Measurements from ENCODE around the gene CNEP1R1.
"Not testable (repeated sequence)": the region's sequence is repeated elsewhere in the genome, so short reads cannot be mapped to it uniquely, and the experiment has no call there.

CNEP1R1 gene, protein sequence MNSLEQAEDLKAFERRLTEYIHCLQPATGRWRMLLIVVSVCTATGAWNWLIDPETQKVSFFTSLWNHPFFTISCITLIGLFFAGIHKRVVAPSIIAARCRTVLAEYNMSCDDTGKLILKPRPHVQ

DNA sequence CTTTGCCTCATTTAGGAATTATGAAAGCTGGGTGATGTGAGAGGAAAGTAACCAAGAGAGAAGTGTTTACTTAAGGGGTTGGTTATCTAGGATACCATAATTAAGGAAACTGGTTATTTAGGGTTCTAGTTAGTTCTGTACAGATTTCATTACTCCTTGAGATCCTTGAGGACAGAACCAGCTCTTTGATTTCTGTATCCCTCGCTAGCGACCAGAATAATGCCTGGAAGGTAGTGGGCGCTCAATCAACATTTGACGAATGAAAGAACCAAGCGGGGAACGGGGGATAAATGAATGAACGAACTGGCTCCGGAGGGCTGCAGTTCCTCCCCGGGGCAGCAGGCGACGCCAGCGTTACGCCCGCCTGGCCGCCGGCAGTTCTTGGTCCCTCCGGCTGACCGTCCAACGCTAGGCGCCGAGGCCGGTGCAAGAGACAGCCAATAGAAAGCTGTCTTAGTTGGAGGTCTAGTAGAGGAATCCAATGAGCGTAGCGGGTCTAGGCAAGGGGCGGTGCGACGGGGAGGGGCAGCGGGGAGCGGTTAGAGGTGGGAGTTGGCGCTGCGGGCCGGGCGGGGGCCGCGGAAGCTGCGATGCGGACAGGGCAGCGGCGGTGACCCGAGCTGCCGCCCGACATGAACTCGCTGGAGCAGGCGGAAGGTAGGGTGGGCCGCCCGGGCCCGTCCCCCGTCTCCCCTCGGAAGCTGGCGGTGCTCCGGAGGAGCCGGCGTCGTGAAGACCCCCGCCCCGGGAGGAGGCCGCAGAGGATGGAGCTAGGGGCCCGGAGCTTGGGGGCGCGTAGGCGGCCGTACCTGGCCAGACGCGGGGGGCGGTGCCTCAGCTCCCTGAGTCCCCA is at the start of gene CNEP1R1:
TSS of gene CNEP1R1 (plus strand) at position 542 of the 853 bp plus-strand sequence. CDS start at position 633, 91 bp downstream.
- peak; percentile 97 for DNase-seq (ENCODE audit: low spot score)

GRCh38 chr16:49977427-49977826 is 47.6 kb upstream of the CNEP1R1 start:
- DNase-seq (ENCODE audit: low spot score) = no peak

DNA sequence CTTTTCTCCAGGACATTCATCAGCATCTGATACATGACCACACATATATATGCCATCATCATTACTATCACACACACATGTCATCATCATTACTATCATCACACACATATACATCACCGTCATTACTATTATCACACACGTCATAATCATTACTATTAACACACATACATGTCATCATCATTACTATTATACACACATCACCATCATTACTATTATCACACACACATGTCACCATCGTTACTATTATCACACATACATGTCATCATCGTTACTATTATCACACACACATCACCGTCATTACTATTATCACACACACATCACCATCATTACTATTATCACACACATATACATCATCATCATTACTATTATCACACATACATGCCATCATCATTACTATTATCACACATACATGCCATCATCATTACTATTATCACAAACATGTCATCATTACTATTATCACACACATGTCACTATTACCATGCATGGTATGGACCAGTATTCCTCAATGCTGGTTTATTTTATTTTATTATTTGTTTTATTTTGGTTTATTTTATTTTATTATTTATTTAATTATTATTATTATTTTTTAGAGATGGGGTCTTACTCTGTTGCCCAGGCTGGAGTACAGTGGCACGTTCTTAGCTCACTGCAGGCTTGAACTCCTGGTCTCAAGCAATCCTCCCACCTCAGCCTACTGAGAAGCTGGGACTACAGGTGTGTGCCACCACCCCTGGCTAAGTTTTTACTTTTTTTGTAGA is 46.3 kb upstream of the CNEP1R1 start:
- no peak for DNase-seq (ENCODE audit: low spot score)

DNA sequence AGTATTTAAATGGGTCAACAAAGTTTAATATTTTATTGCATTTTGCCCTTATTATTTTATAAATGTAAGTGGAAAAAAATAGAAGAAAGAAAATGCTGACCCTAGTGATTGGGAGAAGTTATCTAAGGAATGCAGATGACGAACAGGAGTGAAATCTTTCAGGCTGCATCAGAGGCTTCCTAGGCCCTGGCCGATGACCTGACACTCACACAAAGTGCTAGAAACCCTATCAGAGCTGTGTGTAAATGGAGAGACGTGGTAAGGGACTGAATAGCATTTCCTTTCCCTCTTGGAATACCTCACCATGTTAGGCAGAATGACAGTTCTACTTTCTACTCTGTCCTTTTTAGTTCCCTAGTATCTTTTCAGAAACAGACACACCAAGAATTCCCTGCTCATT is 44.9 kb upstream of the CNEP1R1 start:
- DNase-seq (ENCODE audit: low spot score) = no peak

DNA sequence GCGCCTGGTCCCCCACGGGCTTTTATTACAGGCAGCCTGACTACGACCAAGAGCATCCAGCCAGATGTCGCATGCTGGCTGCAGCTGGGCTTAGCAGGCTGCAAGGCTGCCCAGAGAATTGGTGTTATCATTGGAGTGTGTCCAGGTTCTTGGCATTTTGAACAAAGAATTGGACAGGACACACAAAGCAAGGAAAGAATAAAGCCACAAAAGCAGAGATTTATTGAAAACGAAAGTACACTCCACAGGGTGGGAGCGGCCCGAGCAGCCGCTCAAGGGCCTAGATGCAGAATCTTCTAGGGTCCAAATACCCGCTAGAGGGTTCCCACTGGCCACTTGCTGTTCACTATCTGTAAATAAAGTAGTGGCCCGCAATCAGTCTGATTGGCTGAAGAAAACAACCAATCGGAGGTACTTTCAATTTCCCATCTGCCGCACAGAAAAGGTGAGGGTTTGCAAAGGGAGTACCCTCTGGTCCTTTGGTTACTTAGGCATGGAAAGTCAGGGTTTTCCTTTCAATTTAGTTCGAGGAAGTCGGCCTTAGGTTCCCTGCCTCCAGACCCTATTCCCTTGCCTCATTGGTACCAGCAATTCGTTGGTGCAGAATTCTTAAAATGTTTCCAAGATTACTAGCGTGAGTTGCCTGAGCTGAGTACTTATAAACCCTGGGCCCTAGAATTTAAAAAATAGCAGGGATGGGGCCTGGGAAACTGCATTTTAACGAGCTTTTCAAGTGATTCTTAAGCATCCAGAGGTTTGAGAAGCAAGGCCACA is 38.5 kb upstream of the CNEP1R1 start:
- DNase-seq (ENCODE audit: low spot score) = no peak

GRCh38 chr16:49987381-49987780 is 37.6 kb upstream of the CNEP1R1 start:
- DNase-seq (ENCODE audit: low spot score) = peak; percentile 48

GRCh38 chr16:49992825-49993224 is 32.2 kb upstream of the CNEP1R1 start:
- DNase-seq (ENCODE audit: low spot score) = no peak

- peak; percentile 34 for DNase-seq (ENCODE audit: low spot score)
These were observed 31.4 kb upstream of the CNEP1R1 start for GRCh38 chr16:49993579-49993978.

DNA sequence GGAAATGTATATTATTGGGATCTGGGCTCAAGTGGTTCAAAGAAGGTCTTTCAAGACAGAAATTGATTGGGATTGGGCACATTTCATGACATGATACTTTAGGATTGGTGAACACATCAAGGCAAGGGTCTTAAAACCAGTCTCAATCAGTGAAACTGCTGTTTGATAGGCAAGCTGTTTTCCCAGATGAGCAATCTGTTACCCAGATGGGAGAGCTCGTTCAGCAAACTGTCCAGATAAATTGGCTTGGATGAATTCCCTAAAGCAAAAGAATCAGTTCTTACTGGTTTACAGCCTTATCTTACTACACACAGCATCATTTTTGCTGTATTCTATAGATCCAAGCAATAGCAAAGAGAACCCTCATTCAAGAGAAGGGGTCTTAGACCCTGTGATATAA is 31.0 kb upstream of the CNEP1R1 start:
- DNase-seq (ENCODE audit: low spot score) = no peak

- no peak for DNase-seq (ENCODE audit: low spot score)
These were observed 29.3 kb upstream of the CNEP1R1 start for GRCh38 chr16:49995720-49996119.

- no peak for DNase-seq (ENCODE audit: low spot score)
These were observed 27.2 kb upstream of the CNEP1R1 start for GRCh38 chr16:49997721-49998251.

DNA sequence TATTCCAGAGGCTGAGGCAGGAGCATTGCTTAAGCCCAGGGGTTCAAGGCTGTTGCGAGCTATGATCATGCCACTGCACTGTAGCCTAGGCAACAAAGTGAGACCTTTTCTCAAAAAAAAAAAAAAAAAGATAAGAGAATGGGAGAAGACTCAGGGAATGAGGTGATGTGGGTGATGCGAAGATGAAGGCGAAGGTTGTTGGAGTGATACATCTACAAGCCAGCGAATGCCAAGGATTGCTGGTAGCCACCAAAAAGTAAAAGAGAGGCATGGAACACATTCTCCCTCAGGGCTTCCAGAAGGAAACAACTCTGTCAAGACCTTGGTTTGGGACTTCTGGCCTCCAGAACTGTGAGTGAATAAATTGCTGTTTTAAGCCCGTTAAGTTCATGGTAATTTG is 26.0 kb upstream of the CNEP1R1 start:
- no peak for DNase-seq (ENCODE audit: low spot score)

DNA sequence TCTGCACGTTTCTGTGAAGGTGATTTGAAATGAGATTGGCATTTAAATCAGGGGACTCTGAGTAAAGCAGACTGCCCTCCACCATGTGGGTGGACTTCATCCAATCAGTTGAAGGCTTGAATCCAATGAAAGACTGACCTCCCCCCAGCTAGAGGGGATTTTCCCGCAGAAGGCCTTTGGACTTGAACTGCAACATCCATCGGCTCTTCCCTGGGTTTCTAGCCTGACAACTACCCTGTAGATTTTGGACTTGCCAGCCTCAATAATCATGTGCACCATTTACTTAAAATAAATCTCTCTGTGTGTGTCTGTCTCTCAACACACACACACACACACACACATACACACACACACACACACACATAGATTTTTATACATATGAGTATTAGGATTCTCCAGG is 23.9 kb upstream of the CNEP1R1 start:
- no peak for DNase-seq (ENCODE audit: low spot score)

DNA sequence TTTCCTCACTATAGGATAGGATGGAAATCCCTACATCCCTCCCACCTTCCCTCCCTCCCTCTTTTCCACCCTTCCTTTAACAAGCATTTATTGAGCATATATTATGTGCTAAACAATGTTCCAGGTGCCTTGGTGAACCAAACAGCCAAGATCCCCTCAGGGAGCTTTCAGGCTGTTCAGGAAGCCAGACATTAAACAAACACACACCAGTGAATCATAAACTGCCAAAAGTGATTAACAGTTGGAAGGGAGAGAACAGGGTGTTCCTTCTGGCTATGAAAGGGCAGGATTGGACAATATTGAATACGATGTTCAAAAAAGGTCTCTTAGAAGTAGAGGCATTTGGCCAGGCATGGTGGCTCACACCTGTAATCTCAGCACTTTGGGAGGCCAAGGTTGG is 22.8 kb upstream of the CNEP1R1 start:
- DNase-seq (ENCODE audit: low spot score) = no peak

DNA sequence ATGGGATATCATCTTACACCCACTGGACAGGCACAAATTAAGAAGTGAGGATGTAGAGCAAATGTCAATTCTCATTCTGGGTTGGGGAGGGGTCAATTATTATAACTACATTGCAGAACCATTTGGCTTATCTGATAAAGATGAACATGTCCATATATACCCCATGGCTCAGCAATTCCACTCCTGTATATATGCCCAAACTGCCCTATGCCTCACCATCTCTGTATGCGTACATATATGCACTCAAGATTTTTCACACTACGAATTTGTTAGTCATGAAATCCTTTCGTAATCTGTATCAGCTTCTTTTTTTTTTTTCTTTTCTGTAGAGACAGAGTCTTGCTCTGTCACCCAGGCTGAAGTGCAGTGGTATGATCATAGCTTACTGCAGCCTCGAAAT is 20.8 kb upstream of the CNEP1R1 start:
- no peak for DNase-seq (ENCODE audit: low spot score)

DNA sequence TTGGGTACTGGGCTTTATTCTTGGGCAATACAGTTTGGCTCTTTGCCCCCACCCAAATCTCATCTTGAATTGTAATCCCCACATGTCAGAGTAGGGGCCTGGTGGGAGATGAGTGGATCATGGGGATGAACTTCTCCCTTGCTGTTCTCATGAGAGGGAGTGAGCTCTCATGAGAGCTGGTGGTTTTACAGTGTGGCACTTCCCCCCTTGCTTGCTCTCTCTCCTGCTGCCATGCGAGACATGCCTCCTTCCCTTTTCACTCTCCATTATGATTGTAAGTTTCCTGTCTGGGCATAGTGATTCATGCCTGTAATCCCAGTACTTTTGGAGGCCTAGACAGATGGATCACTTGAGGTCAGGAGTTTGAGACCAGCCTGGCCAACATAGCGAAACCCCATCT is 18.1 kb upstream of the CNEP1R1 start:
- no peak for DNase-seq (ENCODE audit: low spot score)

DNA sequence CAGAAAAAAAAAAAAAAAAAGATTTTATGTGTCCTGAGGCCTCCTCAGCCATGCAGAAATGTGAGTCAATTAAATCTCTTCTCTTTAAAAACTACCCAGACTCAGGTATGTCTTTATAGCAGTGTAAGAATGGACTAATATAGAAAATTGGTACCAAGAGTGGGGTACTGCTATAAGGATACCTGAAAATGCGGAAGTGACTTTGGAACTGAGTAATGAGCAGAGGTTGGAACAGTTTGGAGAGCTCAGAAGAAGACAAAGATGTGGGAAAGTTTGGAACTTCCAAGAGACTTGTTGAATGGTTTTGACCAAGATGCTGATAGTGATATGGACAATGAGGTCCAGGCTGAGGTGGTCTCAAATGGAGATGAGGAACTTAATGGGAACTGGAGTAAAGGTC is 17.3 kb upstream of the CNEP1R1 start:
- DNase-seq (ENCODE audit: low spot score) = no peak

GRCh38 chr16:50010212-50010611 is 14.8 kb upstream of the CNEP1R1 start:
- DNase-seq (ENCODE audit: low spot score) = no peak

DNA sequence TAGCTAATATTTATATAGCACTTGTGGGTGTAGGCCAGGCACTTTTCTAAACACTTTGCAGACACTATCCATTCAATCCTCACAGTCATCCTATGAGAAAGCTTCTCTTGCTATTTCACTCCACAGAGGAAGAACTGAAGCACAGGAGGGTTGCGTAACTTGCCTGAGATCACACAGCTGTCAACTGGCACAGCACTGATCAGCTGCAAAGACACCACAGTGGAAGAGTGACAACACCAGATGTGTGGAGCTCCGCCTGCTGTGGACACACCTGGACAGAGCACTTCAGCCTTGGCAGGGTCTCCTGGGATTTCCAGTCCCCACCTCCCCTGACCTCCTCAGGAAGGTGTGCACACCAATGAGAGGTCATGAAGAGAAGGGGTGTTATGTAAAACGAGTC is 13.3 kb upstream of the CNEP1R1 start:
- no peak for DNase-seq (ENCODE audit: low spot score)

DNA sequence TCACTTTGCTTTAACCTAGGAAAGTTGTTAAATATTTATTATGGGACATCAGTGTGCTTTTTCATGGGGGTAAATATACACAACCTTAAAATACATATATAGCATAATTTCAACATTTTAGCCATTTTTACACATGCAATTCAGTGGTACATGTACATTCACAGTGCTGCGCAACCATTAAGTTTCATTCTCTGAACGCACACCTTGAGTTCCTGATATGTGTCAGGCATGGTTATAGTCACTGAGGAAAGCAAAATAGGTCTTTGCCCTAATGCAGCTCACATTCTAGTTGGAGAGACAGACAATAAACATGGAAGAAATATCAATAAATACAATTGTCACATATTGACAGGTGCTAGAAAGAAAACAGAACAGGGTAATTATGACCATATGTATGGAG is 12.8 kb upstream of the CNEP1R1 start:
- DNase-seq (ENCODE audit: low spot score) = no peak

- not testable (repeated sequence) for DNase-seq (ENCODE audit: low spot score)
These were observed 10.8 kb upstream of the CNEP1R1 start for GRCh38 chr16:50014211-50014610.

GRCh38 chr16:50015631-50016030 is 9.4 kb upstream of the CNEP1R1 start:
- DNase-seq (ENCODE audit: low spot score) = no peak
